IMR-90 (cell line): Measurements from ENCODE around the gene SMIM33.
"Not testable (repeated sequence)": the region's sequence is repeated elsewhere in the genome, so short reads cannot be mapped to it uniquely, and the experiment has no call there.

Experiments
- BHLHE40 ChIP-seq: fragments of 150-350 bp; IDR thresholded peaks from 2 replicates; pipeline ENCODE4 v1.6.1; 2016; ENCODE audit warnings: mild to moderate bottlenecking, low read depth, low read length
- CEBPB ChIP-seq: IDR thresholded peaks from 2 replicates; pipeline ENCODE4 v1.6.1; 2012; ENCODE audit warnings: low read depth, low read length, improper control_type of control experiment
- CHD1 ChIP-seq: IDR thresholded peaks from 2 replicates; pipeline ENCODE4 v1.6.1; 2012; ENCODE audit warnings: low read depth, low read length, improper control_type of control experiment
- MAFK ChIP-seq: IDR thresholded peaks from 2 replicates; pipeline ENCODE4 v1.6.1; 2012; ENCODE audit warnings: low read depth, low read length, improper control_type of control experiment
- MAZ ChIP-seq: IDR thresholded peaks from 2 replicates; pipeline ENCODE4 v1.6.1; 2012; ENCODE audit warnings: low read depth, mild to moderate bottlenecking, low read length, improper control_type of control experiment, moderate library complexity, borderline replicate concordance
- MXI1 ChIP-seq: IDR thresholded peaks from 2 replicates; pipeline ENCODE4 v1.6.1; 2012; ENCODE audit warnings: low read depth, mild to moderate bottlenecking, low read length, moderate library complexity, borderline replicate concordance
- NFE2L2 ChIP-seq: fragments of 150-350 bp; IDR thresholded peaks from 2 replicates; pipeline ENCODE4 v1.6.1; 2016; ENCODE audit warnings: low read depth, mild to moderate bottlenecking, low read length
- POLR2A ChIP-seq: IDR thresholded peaks from 2 replicates; pipeline ENCODE4 v1.6.1; 2012; ENCODE audit warnings: mild to moderate bottlenecking, low read depth, low read length
- RAD21 ChIP-seq: IDR thresholded peaks from 2 replicates; pipeline ENCODE4 v1.6.1; 2012; ENCODE audit warnings: low read length, improper control_type of control experiment
- RCOR1 ChIP-seq: IDR thresholded peaks from 2 replicates; pipeline ENCODE4 v1.6.1; 2012; ENCODE audit warnings: mild to moderate bottlenecking, low read length, improper control_type of control experiment; ENCODE audit not compliant: insufficient replicate concordance
- RFX5 ChIP-seq: IDR thresholded peaks from 2 replicates; pipeline ENCODE4 v1.8.0; 2012; ENCODE audit warnings: low read depth, mild to moderate bottlenecking, low read length, moderate library complexity
- SMC3 ChIP-seq: fragments of 150-350 bp; IDR thresholded peaks from 2 replicates; pipeline ENCODE4 v1.6.1; 2016; ENCODE audit warnings: low read depth, mild to moderate bottlenecking, antibody characterized with exemption, low read length, moderate library complexity
- TF ChIP-seq, protein P1 (sequence below): conservative IDR thresholded peaks from 2 replicates; pipeline ENCODE4 v1.5.1; 2012; ENCODE audit warnings: mild to moderate bottlenecking, low read depth, low read length, improper control_type of control experiment

GRCh38 chr5:139513434-139513833, 42.6 kb downstream of the SMIM33 start:
- TF ChIP-seq RFX5, NFE2L2, MXI1, POLR2A, CEBPB, RCOR1, MAFK, MAZ, BHLHE40, CHD1: not testable (repeated sequence)
- TF ChIP-seq RAD21 (peak; percentile 89), SMC3 (peak; percentile 92)
- TF ChIP-seq, protein P1, sequence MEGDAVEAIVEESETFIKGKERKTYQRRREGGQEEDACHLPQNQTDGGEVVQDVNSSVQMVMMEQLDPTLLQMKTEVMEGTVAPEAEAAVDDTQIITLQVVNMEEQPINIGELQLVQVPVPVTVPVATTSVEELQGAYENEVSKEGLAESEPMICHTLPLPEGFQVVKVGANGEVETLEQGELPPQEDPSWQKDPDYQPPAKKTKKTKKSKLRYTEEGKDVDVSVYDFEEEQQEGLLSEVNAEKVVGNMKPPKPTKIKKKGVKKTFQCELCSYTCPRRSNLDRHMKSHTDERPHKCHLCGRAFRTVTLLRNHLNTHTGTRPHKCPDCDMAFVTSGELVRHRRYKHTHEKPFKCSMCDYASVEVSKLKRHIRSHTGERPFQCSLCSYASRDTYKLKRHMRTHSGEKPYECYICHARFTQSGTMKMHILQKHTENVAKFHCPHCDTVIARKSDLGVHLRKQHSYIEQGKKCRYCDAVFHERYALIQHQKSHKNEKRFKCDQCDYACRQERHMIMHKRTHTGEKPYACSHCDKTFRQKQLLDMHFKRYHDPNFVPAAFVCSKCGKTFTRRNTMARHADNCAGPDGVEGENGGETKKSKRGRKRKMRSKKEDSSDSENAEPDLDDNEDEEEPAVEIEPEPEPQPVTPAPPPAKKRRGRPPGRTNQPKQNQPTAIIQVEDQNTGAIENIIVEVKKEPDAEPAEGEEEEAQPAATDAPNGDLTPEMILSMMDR = peak; percentile 73
